Measurements from ENCODE around the gene EMC9.
"Not testable (repeated sequence)": the region's sequence is repeated elsewhere in the genome, so short reads cannot be mapped to it uniquely, and the experiment has no call there.

EMC9 gene

GRCh38 chr14:24115422-24116127 is 25.8 kb downstream of the EMC9 start:
- in situ Hi-C loops (cut with HindIII; ENCODE audit: low pct_unique_long_range_greater_than_20kb, low sequenced_read_pairs), result no loop called here
- no peak for TF ChIP-seq JUND (IDR thresholded peaks at IDR 0.05; ENCODE audit: low read depth)
- DNase-seq (ENCODE audit: low read depth in 1 of 2, low spot score in 1 of 2), result no peak

GRCh38 chr14:24114532-24115421 is 26.6 kb downstream of the EMC9 start, which contains the start of the genes DCAF11 and NRL:
TSS of gene DCAF11 (plus strand) at chr14:24114777. CDS start at chr14:24115595, 818 bp downstream.
TSS of gene NRL (minus strand) at chr14:24114949. CDS start at chr14:24082848, 32,101 bp downstream.
- DNase-seq (ENCODE audit: low read depth in 1 of 2, low spot score in 1 of 2), result peak; percentile 80 to 99
- no peak for TF ChIP-seq JUND (IDR thresholded peaks at IDR 0.05; ENCODE audit: low read depth)
- in situ Hi-C loops (cut with HindIII; ENCODE audit: low pct_unique_long_range_greater_than_20kb, low sequenced_read_pairs), result no loop called here

GRCh38 chr14:24113801-24114531 is 27.4 kb downstream of the EMC9 start:
- in situ Hi-C loops (cut with HindIII; ENCODE audit: low pct_unique_long_range_greater_than_20kb, low sequenced_read_pairs), result no loop called here
- peak; percentile 16 to 88 for DNase-seq (ENCODE audit: low read depth in 1 of 2, low spot score in 1 of 2)
- TF ChIP-seq JUND (IDR thresholded peaks at IDR 0.05; ENCODE audit: low read depth), result no peak

- DNase-seq (ENCODE audit: low read depth in 1 of 2, low spot score in 1 of 2), result no peak
- in situ Hi-C loops (cut with HindIII; ENCODE audit: low pct_unique_long_range_greater_than_20kb, low sequenced_read_pairs), result no loop called here
- no peak for TF ChIP-seq JUND (IDR thresholded peaks at IDR 0.05; ENCODE audit: low read depth)
These were observed 28.0 kb downstream of the EMC9 start for GRCh38 chr14:24113379-24113800.

- in situ Hi-C loops (cut with HindIII; ENCODE audit: low pct_unique_long_range_greater_than_20kb, low sequenced_read_pairs), result no loop called here
- TF ChIP-seq JUND (IDR thresholded peaks at IDR 0.05; ENCODE audit: low read depth), result no peak
- DNase-seq (ENCODE audit: low read depth in 1 of 2, low spot score in 1 of 2), result no peak
These were observed 30.9 kb downstream of the EMC9 start for GRCh38 chr14:24110523-24110922.

- TF ChIP-seq JUND (IDR thresholded peaks at IDR 0.05; ENCODE audit: low read depth), result no peak
- no peak for DNase-seq (ENCODE audit: low read depth in 1 of 2, low spot score in 1 of 2)
- in situ Hi-C loops (cut with HindIII; ENCODE audit: low pct_unique_long_range_greater_than_20kb, low sequenced_read_pairs), result no loop called here
These were observed 31.3 kb downstream of the EMC9 start for GRCh38 chr14:24110060-24110459.

GRCh38 chr14:24108336-24108874 is 33.0 kb downstream of the EMC9 start:
- no peak for DNase-seq (ENCODE audit: low read depth in 1 of 2, low spot score in 1 of 2)
- in situ Hi-C loops (cut with HindIII; ENCODE audit: low pct_unique_long_range_greater_than_20kb, low sequenced_read_pairs), result no loop called here
- no peak for TF ChIP-seq JUND (IDR thresholded peaks at IDR 0.05; ENCODE audit: low read depth)

GRCh38 chr14:24106672-24107271 is 34.6 kb downstream of the EMC9 start:
- in situ Hi-C loops (cut with HindIII; ENCODE audit: low pct_unique_long_range_greater_than_20kb, low sequenced_read_pairs), result no loop called here
- TF ChIP-seq JUND (IDR thresholded peaks at IDR 0.05; ENCODE audit: low read depth), result no peak
- DNase-seq (ENCODE audit: low read depth in 1 of 2, low spot score in 1 of 2), result no peak

GRCh38 chr14:24105609-24106239 is 35.7 kb downstream of the EMC9 start:
- DNase-seq (ENCODE audit: low read depth in 1 of 2, low spot score in 1 of 2); in situ Hi-C loops (cut with HindIII; ENCODE audit: low pct_unique_long_range_greater_than_20kb, low sequenced_read_pairs): not testable (repeated sequence)

GRCh38 chr14:24103451-24103850 is 37.9 kb downstream of the EMC9 start:
- no peak for TF ChIP-seq JUND (IDR thresholded peaks at IDR 0.05; ENCODE audit: low read depth)
- in situ Hi-C loops (cut with HindIII; ENCODE audit: low pct_unique_long_range_greater_than_20kb, low sequenced_read_pairs), result no loop called here
- DNase-seq (ENCODE audit: low read depth in 1 of 2, low spot score in 1 of 2), result no peak

GRCh38 chr14:24102357-24103048 is 38.9 kb downstream of the EMC9 start:
- no peak for DNase-seq (ENCODE audit: low read depth in 1 of 2, low spot score in 1 of 2)
- in situ Hi-C loops (cut with HindIII; ENCODE audit: low pct_unique_long_range_greater_than_20kb, low sequenced_read_pairs), result no loop called here
- TF ChIP-seq JUND (IDR thresholded peaks at IDR 0.05; ENCODE audit: low read depth), result no peak
